CD4-positive, alpha-beta T cell treated with Interleukin-15 for 1 hour (primary cell): ENCODE results near the gene ATP4B.
A peak's percentile ranks its signal among the peaks of the same experiment; 100 is the strongest.
"Not testable (repeated sequence)": the region's sequence is repeated elsewhere in the genome, so short reads cannot be mapped to it uniquely, and the experiment has no call there.

ENCODE experiments used
- DNase-seq: peaks from one replicate; pipeline ENCODE4 v3.0.0-alpha.2; 2020

ATP4B gene

GRCh38 chr13:113623491-113624234 is 34.3 kb downstream of the ATP4B start:
- DNase-seq, result no peak

- DNase-seq, result no peak
These were observed 35.1 kb downstream of the ATP4B start for GRCh38 chr13:113622791-113623490.

- not testable (repeated sequence) for DNase-seq
These were observed 35.9 kb downstream of the ATP4B start for GRCh38 chr13:113621986-113622550.

GRCh38 chr13:113621498-113621897 is 36.5 kb downstream of the ATP4B start:
- DNase-seq, result not testable (repeated sequence)

- no peak for DNase-seq
These were observed 37.0 kb downstream of the ATP4B start for GRCh38 chr13:113621046-113621445.

GRCh38 chr13:113620036-113620796 is 37.8 kb downstream of the ATP4B start:
- no peak for DNase-seq

- no peak for DNase-seq
These were observed 39.5 kb downstream of the ATP4B start for GRCh38 chr13:113618455-113618854.

- DNase-seq, result no peak
These were observed 40.0 kb downstream of the ATP4B start for GRCh38 chr13:113617961-113618360.

GRCh38 chr13:113616991-113617749 is 40.8 kb downstream of the ATP4B start:
- no peak for DNase-seq

GRCh38 chr13:113616281-113616906 is 41.6 kb downstream of the ATP4B start:
- DNase-seq, result peak; percentile 44

- no peak for DNase-seq
These were observed 44.1 kb downstream of the ATP4B start for GRCh38 chr13:113613789-113614379.

GRCh38 chr13:113612607-113613006 is 45.4 kb downstream of the ATP4B start:
- no peak for DNase-seq

- no peak for DNase-seq
These were observed 46.0 kb downstream of the ATP4B start for GRCh38 chr13:113611996-113612395.

GRCh38 chr13:113610266-113610665 is 47.7 kb downstream of the ATP4B start:
- DNase-seq, result no peak

- no peak for DNase-seq
These were observed 48.4 kb downstream of the ATP4B start for GRCh38 chr13:113609616-113610015.

GRCh38 chr13:113608967-113609533 is 48.9 kb downstream of the ATP4B start:
- no peak for DNase-seq

GRCh38 chr13:113607889-113608635 is 49.9 kb downstream of the ATP4B start:
- DNase-seq, result no peak

- peak; percentile 80 for DNase-seq
These were observed 50.7 kb downstream of the ATP4B start for GRCh38 chr13:113607056-113607888.

- DNase-seq, result no peak
These were observed 52.0 kb downstream of the ATP4B start for GRCh38 chr13:113605866-113606438.
